Measurements from ENCODE around the gene CRK.

The CRK gene

DNA sequence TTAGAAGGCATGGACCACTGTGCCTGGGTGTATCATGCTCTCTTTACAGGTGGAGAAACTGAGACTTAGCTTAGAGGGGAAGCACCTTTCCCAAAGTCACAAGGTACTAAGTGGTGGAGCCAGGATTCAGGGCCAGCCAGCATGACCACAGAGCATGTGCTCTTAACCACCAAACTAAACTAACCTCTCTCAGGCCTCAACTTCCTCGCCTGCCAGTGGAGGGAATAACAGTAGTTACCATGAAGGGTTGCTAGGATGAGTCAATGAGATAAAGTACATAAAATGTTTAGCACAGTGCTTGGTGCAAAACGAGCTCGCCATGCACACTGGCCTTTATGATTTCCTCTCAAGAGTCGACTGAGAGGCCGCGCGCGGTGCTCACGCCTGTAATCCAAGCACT lies 42.8 kb upstream of the CRK start:
- no peak for TF ChIP-seq CREB1 (IDR thresholded peaks at IDR 0.05; ENCODE audit: low read depth)
- TF ChIP-seq FOXM1 (IDR thresholded peaks at IDR 0.05; ENCODE audit: borderline replicate concordance, low read depth), result no peak
- TF ChIP-seq, protein P1, sequence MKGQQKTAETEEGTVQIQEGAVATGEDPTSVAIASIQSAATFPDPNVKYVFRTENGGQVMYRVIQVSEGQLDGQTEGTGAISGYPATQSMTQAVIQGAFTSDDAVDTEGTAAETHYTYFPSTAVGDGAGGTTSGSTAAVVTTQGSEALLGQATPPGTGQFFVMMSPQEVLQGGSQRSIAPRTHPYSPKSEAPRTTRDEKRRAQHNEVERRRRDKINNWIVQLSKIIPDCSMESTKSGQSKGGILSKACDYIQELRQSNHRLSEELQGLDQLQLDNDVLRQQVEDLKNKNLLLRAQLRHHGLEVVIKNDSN (IDR thresholded peaks at IDR 0.05), result no peak
- TF ChIP-seq CEBPB (IDR thresholded peaks at IDR 0.05), result no peak
- no peak for TF ChIP-seq TEAD4 (IDR thresholded peaks at IDR 0.05)
- no peak for TF ChIP-seq NFIC (IDR thresholded peaks at IDR 0.05)
- TF ChIP-seq YY1 (IDR thresholded peaks at IDR 0.05; ENCODE audit: low read depth), result no peak
- no peak for TF ChIP-seq ZBTB7A (IDR thresholded peaks at IDR 0.05; ENCODE audit: low read depth)
- TF ChIP-seq, protein P2, sequence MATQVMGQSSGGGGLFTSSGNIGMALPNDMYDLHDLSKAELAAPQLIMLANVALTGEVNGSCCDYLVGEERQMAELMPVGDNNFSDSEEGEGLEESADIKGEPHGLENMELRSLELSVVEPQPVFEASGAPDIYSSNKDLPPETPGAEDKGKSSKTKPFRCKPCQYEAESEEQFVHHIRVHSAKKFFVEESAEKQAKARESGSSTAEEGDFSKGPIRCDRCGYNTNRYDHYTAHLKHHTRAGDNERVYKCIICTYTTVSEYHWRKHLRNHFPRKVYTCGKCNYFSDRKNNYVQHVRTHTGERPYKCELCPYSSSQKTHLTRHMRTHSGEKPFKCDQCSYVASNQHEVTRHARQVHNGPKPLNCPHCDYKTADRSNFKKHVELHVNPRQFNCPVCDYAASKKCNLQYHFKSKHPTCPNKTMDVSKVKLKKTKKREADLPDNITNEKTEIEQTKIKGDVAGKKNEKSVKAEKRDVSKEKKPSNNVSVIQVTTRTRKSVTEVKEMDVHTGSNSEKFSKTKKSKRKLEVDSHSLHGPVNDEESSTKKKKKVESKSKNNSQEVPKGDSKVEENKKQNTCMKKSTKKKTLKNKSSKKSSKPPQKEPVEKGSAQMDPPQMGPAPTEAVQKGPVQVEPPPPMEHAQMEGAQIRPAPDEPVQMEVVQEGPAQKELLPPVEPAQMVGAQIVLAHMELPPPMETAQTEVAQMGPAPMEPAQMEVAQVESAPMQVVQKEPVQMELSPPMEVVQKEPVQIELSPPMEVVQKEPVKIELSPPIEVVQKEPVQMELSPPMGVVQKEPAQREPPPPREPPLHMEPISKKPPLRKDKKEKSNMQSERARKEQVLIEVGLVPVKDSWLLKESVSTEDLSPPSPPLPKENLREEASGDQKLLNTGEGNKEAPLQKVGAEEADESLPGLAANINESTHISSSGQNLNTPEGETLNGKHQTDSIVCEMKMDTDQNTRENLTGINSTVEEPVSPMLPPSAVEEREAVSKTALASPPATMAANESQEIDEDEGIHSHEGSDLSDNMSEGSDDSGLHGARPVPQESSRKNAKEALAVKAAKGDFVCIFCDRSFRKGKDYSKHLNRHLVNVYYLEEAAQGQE (IDR thresholded peaks at IDR 0.05; ENCODE audit: low read depth), result no peak
- no peak for TF ChIP-seq EP300 (IDR thresholded peaks at IDR 0.05; ENCODE audit: borderline replicate concordance)
- TF ChIP-seq RAD21 (IDR thresholded peaks at IDR 0.05; ENCODE audit: low read depth), result no peak
- TF ChIP-seq EGR1 (IDR thresholded peaks at IDR 0.05), result no peak
- TF ChIP-seq, protein P3, sequence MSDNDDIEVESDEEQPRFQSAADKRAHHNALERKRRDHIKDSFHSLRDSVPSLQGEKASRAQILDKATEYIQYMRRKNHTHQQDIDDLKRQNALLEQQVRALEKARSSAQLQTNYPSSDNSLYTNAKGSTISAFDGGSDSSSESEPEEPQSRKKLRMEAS (IDR thresholded peaks at IDR 0.05), result no peak
- TF ChIP-seq TCF12 (IDR thresholded peaks at IDR 0.05; ENCODE audit: low read depth), result no peak

DNA sequence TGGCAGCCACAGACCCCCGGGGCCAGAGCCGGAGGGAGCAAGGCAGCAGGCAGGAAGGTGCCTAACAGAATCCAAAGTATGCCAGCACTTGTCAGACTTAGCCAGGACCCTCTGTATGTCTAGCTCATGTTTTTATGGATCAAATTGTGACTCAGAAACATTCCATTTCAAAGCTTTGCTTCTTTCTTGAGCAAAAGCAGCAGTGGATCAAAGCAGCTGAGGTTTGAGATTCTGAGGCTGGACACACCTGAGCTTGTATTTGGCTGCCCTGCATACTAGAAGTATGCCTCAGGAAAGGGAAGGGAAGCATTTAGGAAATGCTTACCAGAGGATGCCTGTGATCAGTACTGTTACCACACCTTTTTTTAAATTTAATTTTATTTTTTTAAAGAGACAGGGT lies 42.2 kb upstream of the CRK start:
- TF ChIP-seq, protein P1 (IDR thresholded peaks at IDR 0.05), result no peak
- TF ChIP-seq RAD21 (IDR thresholded peaks at IDR 0.05; ENCODE audit: low read depth) (no peak), TEAD4 (IDR thresholded peaks at IDR 0.05) (no peak), TAF1 (IDR thresholded peaks at IDR 0.05; ENCODE audit: low read depth) (no peak), CEBPB (IDR thresholded peaks at IDR 0.05) (no peak), CREB1 (IDR thresholded peaks at IDR 0.05; ENCODE audit: low read depth) (no peak)

DNA sequence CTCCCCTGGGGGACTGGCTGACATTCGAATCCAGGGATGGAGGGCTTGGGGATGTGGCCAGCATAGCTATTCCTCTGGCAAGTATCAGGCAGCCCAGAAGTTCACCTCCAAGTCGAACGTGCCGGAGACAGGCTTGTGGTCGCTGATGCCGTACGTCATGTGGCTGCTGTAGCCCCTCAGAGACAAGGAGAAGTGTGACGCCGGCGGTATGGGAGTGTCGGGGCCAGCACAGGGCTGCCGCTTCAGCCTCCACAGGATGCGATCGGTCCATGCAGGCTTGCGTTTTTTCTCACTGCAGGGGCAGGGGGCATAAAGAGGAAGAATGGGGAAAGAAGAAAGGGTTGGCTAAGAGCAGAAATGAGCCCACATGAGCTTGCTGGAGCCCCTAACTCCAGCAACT lies 41.8 kb upstream of the CRK start:
- TF ChIP-seq FOXM1 (IDR thresholded peaks at IDR 0.05; ENCODE audit: borderline replicate concordance, low read depth) (no peak), EGR1 (IDR thresholded peaks at IDR 0.05) (no peak), YY1 (IDR thresholded peaks at IDR 0.05; ENCODE audit: low read depth) (no peak), CEBPB (IDR thresholded peaks at IDR 0.05) (no peak), RAD21 (IDR thresholded peaks at IDR 0.05; ENCODE audit: low read depth) (no peak), NFIC (IDR thresholded peaks at IDR 0.05) (no peak), TEAD4 (IDR thresholded peaks at IDR 0.05) (no peak), CREB1 (IDR thresholded peaks at IDR 0.05; ENCODE audit: low read depth) (no peak)

DNA sequence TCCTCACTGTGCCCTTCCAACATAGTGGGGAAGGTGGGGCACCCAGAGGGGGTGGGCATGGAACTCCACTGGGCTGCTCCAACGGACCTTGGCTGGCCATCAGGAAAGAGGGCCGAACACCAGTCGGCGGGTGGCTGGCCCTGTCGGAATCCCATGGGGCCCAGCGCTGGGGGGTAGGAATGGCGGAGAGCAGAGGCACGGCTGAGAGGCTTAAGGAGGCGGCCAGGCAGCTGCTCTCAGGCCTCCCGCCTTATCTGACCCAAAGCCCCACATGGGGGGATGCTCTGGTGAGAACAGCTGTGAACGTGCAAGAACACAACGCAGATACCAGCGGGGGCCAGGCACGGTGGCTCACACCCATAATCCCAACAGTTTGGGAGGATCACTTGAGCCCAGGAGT lies 40.8 kb upstream of the CRK start:
- no peak for TF ChIP-seq EP300 (IDR thresholded peaks at IDR 0.05; ENCODE audit: borderline replicate concordance)
- TF ChIP-seq, protein P3 (IDR thresholded peaks at IDR 0.05), result no peak
- no peak for TF ChIP-seq NFIC (IDR thresholded peaks at IDR 0.05)
- no peak for TF ChIP-seq FOXM1 (IDR thresholded peaks at IDR 0.05; ENCODE audit: borderline replicate concordance, low read depth)
- TF ChIP-seq CREB1 (IDR thresholded peaks at IDR 0.05; ENCODE audit: low read depth), result no peak
- TF ChIP-seq YY1 (IDR thresholded peaks at IDR 0.05; ENCODE audit: low read depth), result no peak
- TF ChIP-seq, protein P1 (IDR thresholded peaks at IDR 0.05), result no peak
- no peak for TF ChIP-seq EGR1 (IDR thresholded peaks at IDR 0.05)
- no peak for TF ChIP-seq RAD21 (IDR thresholded peaks at IDR 0.05; ENCODE audit: low read depth)
- TF ChIP-seq TAF1 (IDR thresholded peaks at IDR 0.05; ENCODE audit: low read depth), result no peak
- TF ChIP-seq TCF12 (IDR thresholded peaks at IDR 0.05; ENCODE audit: low read depth), result no peak
- TF ChIP-seq ZBTB7A (IDR thresholded peaks at IDR 0.05; ENCODE audit: low read depth), result no peak
- no peak for TF ChIP-seq CEBPB (IDR thresholded peaks at IDR 0.05)
- TF ChIP-seq TEAD4 (IDR thresholded peaks at IDR 0.05), result no peak

DNA sequence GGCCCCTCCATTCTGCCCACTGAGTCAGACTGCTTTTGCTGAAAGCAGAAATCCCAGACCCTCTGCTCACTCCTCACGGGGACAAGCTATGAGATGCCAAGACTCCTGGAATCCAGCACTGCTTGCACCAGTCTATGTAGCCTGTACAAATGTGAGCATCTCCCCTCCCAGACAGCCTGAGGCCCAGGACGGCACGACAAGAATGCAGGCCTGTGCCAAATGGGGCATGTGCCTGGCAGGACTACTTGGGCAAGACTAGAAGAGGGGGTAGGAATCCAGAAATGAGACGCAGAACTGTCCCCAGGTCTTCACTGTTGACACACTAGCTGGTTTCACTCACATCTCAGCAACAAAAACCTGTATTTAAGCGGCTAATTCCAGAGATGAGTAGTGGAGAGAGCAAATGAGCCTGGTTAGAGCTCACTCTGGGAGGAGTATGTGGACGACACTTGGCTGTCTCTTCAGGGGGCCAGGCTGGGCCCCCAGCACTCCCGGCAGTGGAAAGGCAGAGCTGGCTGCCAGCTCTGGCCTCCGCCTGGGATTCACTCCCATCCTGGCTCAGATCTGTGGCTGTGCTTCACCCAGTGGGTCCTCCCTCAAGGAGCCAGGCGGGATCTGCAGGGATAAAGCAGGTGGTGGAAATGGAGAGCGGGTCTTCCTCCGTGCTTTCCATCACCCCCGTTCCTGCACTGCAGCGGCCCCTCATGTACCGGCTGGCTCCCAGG lies 39.4 kb upstream of the CRK start:
- TF ChIP-seq CREB1 (IDR thresholded peaks at IDR 0.05; ENCODE audit: low read depth) (no peak), NFIC (IDR thresholded peaks at IDR 0.05) (peak; percentile 43; the same call in 1 of the 2 replicates), TEAD4 (IDR thresholded peaks at IDR 0.05) (0 out of 2 replicates have a peak, but pooled peaks have one; percentile 45)

DNA sequence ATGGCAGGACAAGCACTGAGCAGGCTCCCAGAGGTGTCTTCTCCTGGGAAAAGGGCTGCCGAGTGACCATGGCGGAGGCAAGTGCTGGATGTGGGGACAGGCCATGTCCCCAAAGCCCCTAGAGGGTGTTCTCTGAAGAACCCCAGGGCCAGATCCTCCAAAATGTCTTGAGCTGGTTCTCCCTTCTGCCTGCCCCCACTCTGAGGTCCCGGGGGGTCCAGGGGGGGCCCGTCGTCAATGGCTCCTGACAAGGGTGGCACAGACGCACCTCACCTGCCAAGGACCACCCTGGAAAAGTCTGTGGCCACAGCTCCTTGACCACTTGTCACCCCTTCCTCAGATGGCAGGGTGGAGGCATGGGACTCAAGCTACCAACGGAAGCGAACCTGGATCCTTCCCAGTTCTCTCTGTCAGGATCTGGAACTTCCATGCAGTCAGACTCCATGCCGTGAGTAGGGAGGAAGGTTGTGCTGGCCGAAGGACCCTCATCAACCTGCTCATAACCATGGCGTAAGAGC lies 38.8 kb upstream of the CRK start:
- TF ChIP-seq, protein P3 (IDR thresholded peaks at IDR 0.05), result no peak
- TF ChIP-seq CEBPB (IDR thresholded peaks at IDR 0.05) (no peak), EGR1 (IDR thresholded peaks at IDR 0.05) (no peak)

DNA sequence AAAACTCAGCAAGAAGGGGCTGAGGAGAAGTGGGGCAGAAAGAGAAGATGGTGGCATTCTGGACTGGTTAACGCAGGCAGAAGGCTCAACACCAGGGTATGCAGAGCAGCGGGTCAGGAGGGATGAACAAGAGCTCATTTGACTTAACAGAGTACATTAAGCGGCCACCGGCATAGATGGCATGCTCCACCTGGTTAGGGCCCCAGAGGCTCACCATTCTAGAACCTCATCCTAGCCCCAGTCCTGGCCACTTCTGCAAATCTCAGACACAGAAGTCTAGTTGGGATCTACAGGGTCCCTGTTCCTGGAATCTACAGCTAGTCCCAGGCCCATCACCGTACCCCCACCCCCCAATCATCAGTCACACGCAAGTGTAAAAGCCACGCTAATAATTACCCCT lies 38.2 kb upstream of the CRK start:
- TF ChIP-seq, protein P1 (IDR thresholded peaks at IDR 0.05), result no peak
- TF ChIP-seq EP300 (IDR thresholded peaks at IDR 0.05; ENCODE audit: borderline replicate concordance) (no peak), NFIC (IDR thresholded peaks at IDR 0.05) (no peak), CREB1 (IDR thresholded peaks at IDR 0.05; ENCODE audit: low read depth) (no peak), RAD21 (IDR thresholded peaks at IDR 0.05; ENCODE audit: low read depth) (no peak), YY1 (IDR thresholded peaks at IDR 0.05; ENCODE audit: low read depth) (no peak)
- TF ChIP-seq, protein P2 (IDR thresholded peaks at IDR 0.05; ENCODE audit: low read depth), result no peak
- TF ChIP-seq, protein P3 (IDR thresholded peaks at IDR 0.05), result no peak

Measured in Ishikawa (cell line).